ENCODE measurements around the gene YIPF5. TPM values are rescaled to one million over a fixed set of nuclear protein-coding genes. Genes with fewer than 3 reads are reported as not detected.

The YIPF5 gene
- total and polyA plus RNA-seq, 2 donors (not counting 3 experiments of a cell fraction or from before 2014, with no cell fraction given) = 73.7 to 78.7 TPM

GRCh38 chr5:144207875-144208444 lies 37.5 kb upstream of the YIPF5 start:
- intact Hi-C loops (cut with micrococcal nuclease) = loop anchor here (10.0 kb wide), 1 partner anchor 257 kb away; no protein-coding TSS in a partner anchor
- H3K27me3 ChIP-seq (ENCODE audit: control insufficient read depth in 2 of 2, insufficient read depth in 2 of 2, low read length in 2 of 2) = peaks cover 2% of the 10 kb centered on the region in 2 experiments

More at GRCh38 chr5:144207875-144208444, 37.5 kb upstream of the YIPF5 start:
- no peaks in the 10 kb centered on the region for H3K79me2 ChIP-seq (ENCODE audit: control insufficient read depth, insufficient read depth, low read length)
- no peaks in the 10 kb centered on the region for H3K36me3 ChIP-seq (ENCODE audit: control insufficient read depth in 2 of 2, extremely low read depth in 1 of 2, insufficient read depth in 2 of 2, low read length in 2 of 2)
- DNase-seq (ENCODE audit: low read depth, low spot score) (no peak), FAIRE-seq (no peak)
- H2AFZ ChIP-seq (ENCODE audit: low read depth, low read length) = no peak overlapping the region
- H4K20me1 ChIP-seq (replicated peaks; ENCODE audit: control insufficient read depth, extremely low read depth, insufficient read depth, low read length) = no peaks in the 10 kb centered on the region
- no peaks in the 10 kb centered on the region for H3K9me3 ChIP-seq (replicated peaks; ENCODE audit: control insufficient read depth, insufficient read depth, low read length)
- no peak overlapping the region for H3K27ac ChIP-seq (ENCODE audit: insufficient read depth, low read depth, low read length)
- no TSS peak for BruUV-seq (replicated peaks)
- dilution Hi-C loops (cut with MboI; ENCODE audit: extremely low pct_ligation_motif_present, low sequenced_read_pairs) = no loop called here
- H3K4me2 ChIP-seq (ENCODE audit: insufficient read depth, low read length) = no peak overlapping the region
- H3K9me1 ChIP-seq (replicated peaks; ENCODE audit: control insufficient read depth, extremely low read depth, insufficient read depth, low read length) = no peaks in the 10 kb centered on the region
- POLR2A ChIA-PET = no interaction called here
- no peak overlapping the region for H3K9ac ChIP-seq (replicated peaks; ENCODE audit: extremely low read depth, insufficient read depth, low read length)
- no peak overlapping the region for H3K4me3 ChIP-seq (replicated peaks in 1 of 3; ENCODE audit: insufficient read depth in 1 of 3, low read depth in 1 of 3, low read length in 3 of 3)
- H3K4me1 ChIP-seq (ENCODE audit: control insufficient read depth, extremely low read depth, insufficient read depth, low read length) = no peaks in the 10 kb centered on the region
- TF ChIP-seq MYC (IDR thresholded peaks at IDR 0.05; ENCODE audit: low read depth, low read length) (no peak), CTCF (IDR thresholded peaks at IDR 0.05; ENCODE audit: extremely low read depth in 1 of 2, insufficient read depth in 1 of 2, low read depth in 1 of 2, low read length in 2 of 2) (no peak), POLR2A (IDR thresholded peaks at IDR 0.05; ENCODE audit: low read depth, low read length) (no peak), FOS (IDR thresholded peaks at IDR 0.05; ENCODE audit: borderline replicate concordance, insufficient read depth, low read length) (no peak), JUN (IDR thresholded peaks at IDR 0.05; ENCODE audit: borderline replicate concordance, insufficient read depth, insufficient read length, low read depth) (no peak), GATA2 (IDR thresholded peaks at IDR 0.05; ENCODE audit: insufficient read depth, insufficient read length, low read depth, low read length) (no peak), MAX (IDR thresholded peaks at IDR 0.05; ENCODE audit: insufficient read depth, insufficient read length) (no peak), EZH2 (IDR thresholded peaks at IDR 0.05; ENCODE audit: borderline replicate concordance, low read depth, low read length, severe bottlenecking) (no peak), POLR2AphosphoS5 (IDR thresholded peaks at IDR 0.05; ENCODE audit: insufficient read depth, low read depth, low read length) (no peak)
- CTCF ChIA-PET = interaction anchor here (1.4 to 4.9 kb wide), 4 partner anchors 1030 to 1922 kb away, joined by 3 to 103 read pairs (median 6); no protein-coding TSS in a partner anchor
